GM19467 (cell line): ENCODE results near the gene TEX101.
"Not testable (repeated sequence)": the region's sequence is repeated elsewhere in the genome, so short reads cannot be mapped to it uniquely, and the experiment has no call there.

Experiments
- ATAC-seq: cut with Tn5 transposase; IDR thresholded peaks from one replicate; pipeline ENCODE4 v1.9.1; 2021; ENCODE audit warnings: mild to moderate bottlenecking, moderate library complexity; ENCODE audit not compliant: unreplicated experiment

TEX101 gene

DNA sequence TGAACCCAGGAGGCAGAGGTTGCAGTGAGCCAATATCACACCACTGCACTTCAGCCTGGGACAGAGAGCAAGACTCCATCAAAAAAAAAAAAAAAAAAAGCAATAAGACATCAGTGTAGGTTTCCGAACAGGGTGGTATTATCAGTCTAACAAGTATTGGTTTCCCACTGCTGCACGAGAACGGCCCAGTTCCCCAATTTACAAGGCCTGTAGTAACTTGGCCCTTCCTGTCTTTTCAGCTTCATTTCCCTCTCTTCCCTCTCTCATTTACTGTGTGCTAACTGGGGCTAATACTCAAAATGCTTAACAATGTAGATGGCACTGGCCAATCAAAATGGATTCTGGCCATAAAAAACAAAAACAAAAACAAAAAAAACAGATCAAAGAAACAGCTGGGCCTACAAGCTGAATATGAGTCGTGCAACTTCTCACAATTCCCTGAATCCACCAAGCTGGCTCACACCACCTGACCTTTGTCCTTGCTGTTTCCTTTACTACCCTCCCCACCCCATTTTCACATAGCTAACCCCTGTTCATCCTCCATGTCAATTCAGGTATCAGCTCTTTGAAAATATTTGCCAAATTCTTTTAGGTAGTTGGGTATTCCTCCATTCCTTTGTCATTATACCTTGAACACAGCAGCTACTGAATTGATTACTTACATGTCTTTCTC lies 2.4 kb downstream of the TEX101 start:
- ATAC-seq, result no peak

DNA sequence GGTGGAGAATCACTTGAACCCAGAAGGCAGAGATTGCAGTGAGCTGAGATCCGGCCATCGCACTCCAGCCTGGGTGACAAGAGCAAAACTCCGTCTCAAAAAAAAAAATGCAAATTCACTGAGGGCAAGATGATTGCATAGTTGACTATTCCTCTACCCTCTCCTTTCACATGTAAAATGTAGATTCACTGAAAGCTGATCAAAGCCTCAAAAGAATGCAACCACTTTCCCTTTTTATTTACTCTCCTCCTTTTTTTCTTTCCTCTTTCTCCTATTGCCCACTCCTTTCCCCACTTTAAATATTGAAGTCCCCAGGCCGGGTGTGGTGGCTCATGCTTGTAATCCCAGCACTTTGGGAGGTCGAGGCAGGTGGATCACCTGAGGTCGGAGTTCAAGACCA lies 6.3 kb downstream of the TEX101 start:
- ATAC-seq, result no peak

DNA sequence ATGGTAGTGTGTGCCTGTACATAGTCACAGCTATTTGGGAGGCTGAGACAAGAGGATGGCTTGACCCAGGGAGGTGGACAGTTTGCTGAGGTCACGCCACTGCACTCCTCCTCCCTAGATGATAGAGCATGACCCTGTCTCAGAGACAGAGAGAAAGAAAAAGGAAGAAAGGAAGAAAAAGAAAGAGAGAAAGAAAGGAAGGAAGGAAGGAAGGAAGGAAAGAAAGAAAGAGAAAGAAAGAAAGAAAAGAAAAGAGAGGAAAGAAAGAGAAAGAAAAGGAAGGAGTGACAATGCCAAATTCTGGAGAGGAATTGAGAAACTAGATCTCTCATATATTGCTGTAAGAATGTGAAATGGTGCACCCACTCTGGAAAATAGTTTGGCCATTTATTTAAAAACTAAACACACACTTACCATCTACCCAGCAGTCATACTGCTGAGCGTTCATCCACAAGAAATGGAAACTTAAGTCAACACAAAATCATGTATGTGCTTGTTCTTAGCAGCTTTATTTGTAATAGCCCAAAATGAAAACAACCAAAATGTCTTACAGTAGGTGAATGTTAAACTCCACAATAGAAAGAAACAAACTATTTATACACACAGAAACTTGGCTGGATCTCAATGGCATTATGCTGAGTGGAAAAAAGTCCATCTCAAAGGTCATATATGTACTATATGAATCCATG lies 7.5 kb downstream of the TEX101 start:
- no peak for ATAC-seq

DNA sequence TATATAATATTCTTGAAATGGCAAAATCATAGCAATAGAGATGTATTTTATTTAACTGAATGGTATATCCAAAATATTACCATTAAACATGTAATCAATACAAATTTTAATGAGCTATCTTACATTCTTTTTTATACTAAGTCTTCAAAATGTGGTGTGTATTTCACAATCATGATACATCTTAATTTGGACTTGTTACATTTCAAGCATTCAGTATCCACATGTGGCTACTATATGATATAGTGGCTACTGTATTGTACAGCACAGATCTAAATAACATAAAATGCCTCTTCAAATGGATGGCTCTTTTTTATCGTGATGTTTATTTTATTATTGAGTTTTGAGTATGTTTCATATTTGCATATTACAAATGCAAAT lies 8.0 kb downstream of the TEX101 start:
- ATAC-seq, result no peak

DNA sequence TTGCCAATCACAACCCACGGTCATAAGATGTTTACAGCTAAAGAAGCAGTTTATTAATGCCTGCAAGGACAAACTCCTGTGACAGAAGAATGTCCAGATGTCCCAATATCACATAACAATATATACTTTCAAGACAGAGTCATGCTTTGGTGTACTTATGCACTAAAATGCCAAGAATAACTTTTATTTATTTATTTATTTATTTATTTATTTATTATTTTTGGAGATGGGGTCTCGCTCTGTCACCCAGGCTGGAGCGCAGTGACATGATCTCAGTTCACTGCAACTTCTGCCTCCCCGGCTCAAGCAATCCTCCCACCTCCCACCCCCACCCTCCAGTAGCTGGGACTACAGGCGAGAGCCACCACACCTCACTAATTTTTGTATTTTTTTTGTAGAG lies 9.1 kb downstream of the TEX101 start:
- ATAC-seq, result no peak

DNA sequence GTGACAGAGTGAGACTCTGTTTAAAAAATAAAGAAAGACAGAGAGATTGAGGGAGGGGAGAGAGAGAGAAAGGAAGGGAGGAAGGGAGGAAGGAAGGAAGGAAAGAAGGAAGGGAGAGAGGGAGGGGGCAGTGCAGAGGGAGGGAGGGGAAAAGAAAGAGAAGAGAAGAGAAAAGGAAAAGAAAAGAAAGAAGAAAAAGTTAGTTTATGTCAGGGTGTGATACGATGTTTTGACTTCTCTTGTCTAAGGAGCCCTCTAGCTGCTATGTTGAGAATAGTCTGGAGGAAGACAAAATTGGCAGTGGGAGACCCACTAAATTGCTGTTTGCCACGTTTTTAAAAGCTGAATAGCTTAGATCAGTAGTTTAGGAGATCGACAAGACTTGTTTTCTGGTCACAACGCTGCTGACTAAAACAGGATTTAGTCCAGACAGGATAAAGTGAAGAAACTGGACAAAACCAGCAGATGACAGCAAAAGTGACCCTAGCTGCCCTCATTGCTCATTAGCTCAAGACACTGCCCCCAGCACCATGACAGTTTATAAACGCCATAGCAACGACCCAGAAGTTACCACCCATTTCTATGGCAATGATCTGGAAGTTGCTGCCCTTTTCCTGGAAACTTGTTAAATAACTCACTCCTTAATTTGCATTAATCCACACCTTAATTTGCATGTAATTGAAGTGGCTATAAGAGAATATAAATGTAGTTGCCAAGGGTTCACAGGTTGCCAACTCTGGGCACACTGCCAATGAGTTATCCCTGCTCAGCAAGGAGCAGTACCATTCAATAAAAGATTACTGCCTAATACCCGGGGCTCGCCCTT lies 11.1 kb downstream of the TEX101 start:
- no peak for ATAC-seq

DNA sequence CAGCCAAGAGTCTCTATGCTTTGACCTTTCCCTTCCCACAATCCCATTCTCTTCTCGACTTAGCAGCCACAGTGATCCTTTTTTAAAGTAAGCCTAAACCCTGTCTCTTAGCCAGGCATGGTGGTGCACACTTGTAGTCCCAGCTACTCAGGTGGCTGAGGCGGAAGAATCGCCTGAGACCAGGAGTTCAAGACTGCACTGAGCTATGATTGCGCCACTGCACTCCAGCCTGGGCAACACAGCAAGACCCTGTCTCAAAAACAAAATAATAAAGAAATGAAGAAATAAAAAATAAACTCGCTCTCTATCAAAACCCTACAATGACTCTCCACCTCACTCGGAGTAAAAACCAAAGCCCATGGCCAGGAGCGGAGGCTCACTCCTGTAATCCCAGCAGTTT lies 14.7 kb downstream of the TEX101 start:
- ATAC-seq, result no peak

DNA sequence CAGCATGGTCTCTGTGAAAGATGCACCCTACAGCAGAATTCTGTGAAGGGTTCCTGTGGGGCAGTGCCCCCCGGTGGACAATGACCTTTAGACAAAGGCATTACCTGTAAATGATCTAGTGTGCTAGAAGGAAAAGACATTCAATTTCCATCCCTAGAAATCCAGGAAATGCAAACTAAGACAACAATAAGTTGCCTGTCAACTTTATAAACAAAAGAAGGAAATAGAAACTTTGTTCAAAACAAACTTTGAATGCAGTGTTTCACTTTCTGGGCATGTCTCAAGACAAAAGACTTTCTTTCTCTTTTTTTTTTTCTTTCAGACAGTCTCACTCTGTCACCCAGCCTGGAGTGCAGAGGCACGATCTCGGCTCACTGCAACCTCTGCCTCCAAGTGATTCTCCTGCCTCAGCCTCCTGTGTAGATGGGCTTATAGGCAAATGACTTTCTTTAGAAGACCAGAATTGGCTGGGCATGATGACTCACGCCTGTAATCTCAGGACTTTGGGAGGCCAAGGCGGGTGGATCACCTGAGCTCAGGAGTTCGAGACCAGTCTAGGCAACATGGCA lies 15.5 kb downstream of the TEX101 start:
- ATAC-seq, result no peak

DNA sequence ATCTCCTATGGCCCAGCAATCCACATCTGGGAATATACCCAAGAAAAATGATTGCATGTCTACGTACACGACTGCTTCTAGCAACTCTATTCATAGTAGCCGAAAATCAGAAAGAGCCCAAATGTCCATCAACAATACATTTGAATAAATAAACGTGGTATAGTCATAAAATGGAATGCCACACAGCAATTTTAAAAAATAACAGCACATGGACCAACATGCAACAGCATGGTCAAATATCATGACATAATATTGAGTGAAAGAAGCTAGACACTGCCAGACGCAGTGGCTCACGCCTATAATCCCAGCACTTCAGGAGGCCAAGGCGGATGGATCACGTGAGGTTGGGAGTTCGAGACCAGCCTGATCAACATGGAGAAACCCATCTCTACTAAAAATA lies 16.3 kb downstream of the TEX101 start:
- ATAC-seq, result no peak

DNA sequence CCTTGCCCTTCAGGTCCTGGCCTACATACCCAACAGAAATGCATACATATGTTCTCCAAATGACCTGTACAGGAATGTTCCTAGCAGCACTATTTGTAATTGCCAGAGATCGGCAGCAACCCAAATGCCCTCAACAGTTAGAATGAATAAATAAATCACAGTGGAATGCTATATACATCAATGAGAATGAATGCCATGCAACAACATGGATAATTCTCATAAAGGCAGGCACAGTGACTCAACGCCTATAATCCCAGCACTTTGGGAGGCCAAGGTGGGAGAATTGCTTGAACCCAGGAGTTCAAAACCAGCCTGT lies 18.6 kb downstream of the TEX101 start:
- no peak for ATAC-seq

DNA sequence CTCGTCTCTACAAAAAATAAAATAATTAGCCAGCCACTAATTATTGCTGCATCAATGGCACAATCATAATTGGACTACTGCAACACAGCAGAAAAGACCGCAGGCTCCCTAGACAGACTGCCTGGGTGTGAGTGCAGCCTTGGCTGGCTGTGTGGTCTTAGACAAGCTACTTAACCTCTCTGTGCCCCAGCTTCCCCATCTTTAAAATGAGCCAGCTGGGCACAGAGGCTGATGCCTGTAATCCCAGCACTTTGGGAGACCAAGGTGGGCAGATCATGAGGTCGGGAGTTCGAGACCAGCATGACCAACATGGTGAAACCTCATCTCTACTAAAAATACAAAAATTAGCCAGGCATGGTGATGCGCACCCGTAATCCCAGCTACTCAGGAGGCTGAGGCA lies 19.0 kb downstream of the TEX101 start:
- ATAC-seq, result no peak

DNA sequence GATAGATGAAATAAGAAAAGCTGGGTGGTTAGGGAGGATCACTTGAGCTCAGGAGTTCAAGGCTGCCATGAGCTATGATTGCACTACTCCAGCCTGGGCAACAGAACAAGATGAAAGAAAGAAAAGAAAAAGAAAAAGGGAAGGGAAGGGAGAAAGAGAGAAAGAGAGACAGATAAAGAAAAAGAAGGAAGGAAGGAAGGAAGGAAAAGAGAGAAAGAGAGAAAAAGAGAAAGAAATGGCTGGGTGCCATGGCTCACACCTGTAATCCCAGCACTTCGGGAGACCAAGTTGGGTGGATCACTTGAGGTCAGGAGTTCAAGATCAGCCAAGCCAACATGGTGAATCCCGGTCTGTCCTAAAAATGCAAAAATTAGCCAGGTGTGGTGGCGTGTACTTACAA lies 21.1 kb downstream of the TEX101 start:
- no peak for ATAC-seq

DNA sequence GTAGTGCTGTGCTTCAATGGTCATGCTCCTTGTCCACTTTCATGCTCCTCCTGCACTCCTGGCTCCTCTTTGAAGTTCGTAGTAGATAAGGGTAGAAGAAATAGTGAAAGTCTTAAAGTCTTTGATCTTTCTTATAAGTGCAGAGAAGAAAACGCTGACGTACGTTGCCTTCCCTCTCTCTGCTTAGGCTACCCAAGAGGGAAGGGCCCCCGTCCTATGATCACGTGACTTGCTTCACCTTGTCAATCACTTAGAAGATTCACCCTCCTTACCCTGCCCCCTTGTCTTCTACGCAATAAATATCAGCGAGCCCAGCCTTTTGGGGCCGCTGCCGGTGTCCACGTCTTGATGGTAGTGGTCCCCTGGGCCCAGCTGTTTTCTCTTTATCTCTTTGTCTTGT lies 22.6 kb downstream of the TEX101 start:
- not testable (repeated sequence) for ATAC-seq

DNA sequence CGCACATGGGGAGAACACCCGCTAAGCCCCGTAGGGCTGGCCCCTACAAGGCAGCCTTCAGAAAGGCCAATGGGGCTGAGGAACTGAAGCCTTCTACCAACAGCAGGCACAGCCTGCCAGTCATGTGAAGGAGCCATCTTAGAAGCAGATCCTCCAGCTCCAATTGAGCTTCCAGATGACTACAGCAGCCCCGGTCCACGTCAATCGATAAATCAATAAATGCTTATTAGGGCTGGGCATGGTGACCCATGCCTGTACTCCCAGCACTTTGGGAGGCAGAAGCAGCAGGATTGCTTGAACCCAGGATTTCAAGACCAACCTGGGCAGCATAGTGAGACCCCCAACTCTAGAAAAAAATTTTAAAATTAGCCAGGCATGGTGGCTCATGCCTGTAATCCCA lies 23.0 kb downstream of the TEX101 start:
- ATAC-seq, result no peak

DNA sequence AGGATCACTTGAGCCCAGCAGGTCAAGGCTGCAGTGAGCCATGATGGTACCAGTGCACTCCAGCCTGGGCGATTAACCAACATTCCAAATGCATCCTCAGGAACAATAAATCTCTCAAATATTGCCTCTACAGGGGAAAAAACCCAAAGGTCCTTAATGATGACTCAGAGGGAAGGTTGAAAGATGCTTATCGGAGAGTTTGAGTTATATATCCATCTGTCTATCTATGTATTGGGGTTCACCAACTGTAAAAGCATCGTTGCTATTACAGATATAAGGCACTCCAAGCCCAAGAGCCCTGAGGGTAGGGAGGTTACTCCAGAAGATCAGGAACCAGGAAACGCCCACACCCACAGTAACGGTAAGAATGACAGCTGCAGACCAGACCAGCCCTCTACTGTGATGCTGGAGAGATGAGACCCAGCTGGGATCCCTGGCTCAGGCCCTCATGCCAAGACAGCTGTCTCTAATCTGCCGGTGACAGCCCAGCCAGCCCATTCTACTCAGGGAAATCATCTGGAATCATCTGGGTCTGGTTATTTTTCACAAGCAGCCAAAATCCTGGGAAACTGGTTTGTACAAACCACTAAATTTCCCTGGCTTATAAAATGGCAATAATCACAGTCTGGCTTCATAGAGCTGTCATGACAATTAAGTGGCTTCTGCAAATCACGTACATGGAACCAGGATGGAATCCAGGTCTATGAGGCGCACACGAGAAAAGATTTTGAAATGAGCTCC lies 23.8 kb downstream of the TEX101 start:
- ATAC-seq, result no peak

DNA sequence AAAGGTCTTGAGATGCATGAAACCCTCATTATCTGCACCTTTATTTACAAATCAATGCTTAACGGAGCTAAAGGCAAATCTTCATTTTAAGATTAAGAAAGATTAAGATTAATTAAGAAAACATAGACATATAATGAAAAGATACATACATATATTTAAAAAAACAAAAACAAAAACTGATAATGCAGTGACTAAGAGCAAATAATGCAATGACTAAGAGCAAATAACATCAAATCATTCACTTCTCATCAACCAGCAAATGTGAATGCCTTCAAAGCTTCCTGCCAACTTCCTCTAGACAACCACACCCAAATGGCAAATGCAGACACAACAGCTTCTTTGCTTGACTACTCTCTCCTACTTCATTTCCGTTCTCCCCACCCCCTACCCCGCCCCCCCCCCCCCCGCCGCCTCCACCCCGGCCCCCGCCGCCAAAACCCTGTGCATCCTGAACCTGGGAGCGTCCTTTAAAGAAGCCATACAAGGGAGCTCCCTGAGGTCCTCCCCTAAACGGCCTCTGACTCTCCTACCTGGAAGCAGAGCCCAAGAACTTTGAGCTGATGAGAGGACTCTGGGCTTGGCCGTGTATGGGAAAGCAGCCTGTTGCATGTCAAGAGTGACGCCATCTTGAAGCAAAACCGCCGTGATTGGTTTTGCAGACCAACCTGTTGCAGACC lies 24.5 kb downstream of the TEX101 start:
- no peak for ATAC-seq

DNA sequence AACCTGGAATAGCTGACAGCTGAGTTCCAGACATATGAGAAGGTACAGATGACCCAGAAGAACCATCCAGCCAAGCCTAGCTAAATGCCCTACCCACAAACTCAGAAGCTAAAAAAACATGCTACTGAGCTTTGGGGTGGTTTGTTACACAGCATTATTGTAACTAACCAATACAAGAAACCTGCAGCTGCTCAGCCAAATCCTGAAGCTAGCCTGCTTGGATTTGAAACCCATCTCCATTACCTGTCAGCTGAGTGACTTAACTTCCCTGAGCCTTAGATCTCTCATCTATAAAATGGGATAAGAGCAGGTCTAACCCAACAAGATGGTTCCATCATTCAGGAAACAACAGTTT lies 25.0 kb downstream of the TEX101 start:
- ATAC-seq, result no peak

DNA sequence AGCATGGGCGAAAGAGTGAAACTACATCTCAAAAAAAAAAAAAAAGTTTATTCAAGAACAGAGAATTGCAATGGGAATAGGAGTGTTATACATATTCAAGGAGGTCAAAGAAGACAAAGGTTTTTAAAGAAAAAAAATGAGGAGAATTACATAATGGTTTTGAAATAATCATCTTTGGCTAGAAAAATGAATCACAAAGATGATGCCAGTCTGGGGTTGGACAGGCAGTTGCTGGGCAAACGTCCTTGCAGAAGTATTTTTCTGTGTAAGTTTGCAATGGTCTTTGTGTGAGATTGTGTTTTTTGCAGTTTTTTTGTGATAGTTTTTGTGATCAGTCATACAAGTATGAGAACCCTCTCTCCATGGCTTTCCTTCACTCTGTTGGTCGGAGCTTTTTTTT lies 27.0 kb downstream of the TEX101 start:
- no peak for ATAC-seq

DNA sequence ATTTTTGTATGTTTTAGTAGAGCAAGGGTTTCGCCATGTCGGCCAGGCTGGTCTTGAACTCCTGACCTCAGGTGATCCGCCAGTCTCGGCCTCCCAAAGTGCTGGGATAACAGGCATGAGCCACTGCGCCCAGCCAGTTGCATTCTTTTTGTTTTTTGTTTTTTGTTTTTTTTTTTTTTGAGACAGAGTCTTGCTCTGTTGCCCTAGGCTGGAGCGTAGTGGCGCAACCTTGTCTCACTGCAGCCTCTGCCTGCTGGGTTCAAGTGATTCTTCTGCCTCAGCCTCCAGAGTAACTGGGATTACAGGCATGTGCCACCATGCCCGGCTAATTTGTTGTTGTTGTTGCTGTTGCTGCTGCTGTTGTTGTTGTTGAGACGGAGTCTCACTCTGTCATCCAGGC lies 29.4 kb downstream of the TEX101 start:
- ATAC-seq, result not testable (repeated sequence)

DNA sequence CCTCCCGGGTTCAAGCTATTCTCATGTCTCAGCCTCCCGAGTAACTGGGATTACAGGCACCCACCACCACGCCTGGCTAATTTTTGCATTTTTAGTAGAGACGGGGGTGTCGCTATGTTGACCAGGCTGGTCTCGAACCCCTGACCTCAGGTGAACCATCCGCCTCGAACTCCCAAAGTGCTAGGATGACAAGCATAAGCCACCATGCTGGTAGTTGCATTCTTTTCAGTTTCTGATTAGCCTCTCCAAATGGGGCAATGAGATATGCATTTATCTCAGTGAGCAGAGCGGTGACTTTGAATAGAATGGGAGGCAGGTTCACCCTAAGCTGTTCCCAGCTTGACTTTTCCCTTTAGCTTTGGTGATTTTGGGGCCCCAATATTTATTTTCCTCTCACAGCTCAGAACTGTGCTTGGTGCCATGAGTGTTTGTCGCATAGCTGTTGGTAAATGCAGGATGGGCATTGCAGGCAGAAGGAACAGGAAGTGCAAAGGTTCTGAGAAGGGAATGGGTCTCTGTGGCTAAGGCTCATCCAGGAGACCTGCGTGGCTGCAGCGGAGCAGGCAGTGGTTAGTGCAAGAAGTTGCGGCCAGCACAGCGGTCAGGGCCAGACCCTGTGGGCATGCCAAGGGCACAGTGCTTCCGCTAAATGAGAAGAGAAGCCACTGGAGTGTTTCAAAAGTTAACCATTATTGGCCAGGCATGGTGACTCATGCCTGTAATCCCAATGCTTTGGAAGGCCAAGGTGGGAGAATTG lies 30.0 kb downstream of the TEX101 start:
- ATAC-seq, result no peak
